Activated T-helper 9 cell treated with anti-CD3 and anti-CD28 coated beads, Interleukin-2, amount 50 U/mL, for 16 hours (primary cell): ENCODE results near the gene SMAD7.

Experiments
- DNase-seq: peaks from one replicate; pipeline ENCODE4 v3.0.0-alpha.2; 2020; ENCODE audit warnings: low read depth

SMAD7 gene

GRCh38 chr18:48929941-48930713 is 20.6 kb downstream of the SMAD7 start:
- no peak for DNase-seq

GRCh38 chr18:48929212-48929612 is 21.6 kb downstream of the SMAD7 start:
- DNase-seq, result no peak

- peak; percentile 51 for DNase-seq
Measured at GRCh38 chr18:48928787-48929186, 22.0 kb downstream of the SMAD7 start.

- DNase-seq, result no peak
Measured at GRCh38 chr18:48927286-48928080, 23.3 kb downstream of the SMAD7 start.

GRCh38 chr18:48926420-48926857 is 24.3 kb downstream of the SMAD7 start:
- no peak for DNase-seq

- no peak for DNase-seq
Measured at GRCh38 chr18:48925491-48925780, 25.3 kb downstream of the SMAD7 start.

GRCh38 chr18:48924630-48925490 is 25.9 kb downstream of the SMAD7 start:
- DNase-seq, result no peak

GRCh38 chr18:48923746-48924629 is 26.8 kb downstream of the SMAD7 start:
- no peak for DNase-seq

GRCh38 chr18:48922801-48923730 is 27.7 kb downstream of the SMAD7 start:
- DNase-seq, result no peak

GRCh38 chr18:48922226-48922800 is 28.5 kb downstream of the SMAD7 start:
- no peak for DNase-seq

GRCh38 chr18:48921305-48922225 is 29.2 kb downstream of the SMAD7 start:
- no peak for DNase-seq

GRCh38 chr18:48920408-48921038 is 30.2 kb downstream of the SMAD7 start:
- no peak for DNase-seq

- DNase-seq, result no peak
Measured at GRCh38 chr18:48919547-48919946, 31.2 kb downstream of the SMAD7 start.

- no peak for DNase-seq
Measured at GRCh38 chr18:48918660-48919456, 31.9 kb downstream of the SMAD7 start.

- DNase-seq, result no peak
Measured at GRCh38 chr18:48917579-48918517, 32.9 kb downstream of the SMAD7 start.

- no peak for DNase-seq
Measured at GRCh38 chr18:48915626-48916425, 34.9 kb downstream of the SMAD7 start.
